Liver (tissue), 3 donors: ENCODE data around the gene SMIM44.

Source experiments
- HNF4A ChIP-seq, 2 donors: conservative IDR thresholded peaks; 2 replicates each; pipeline ENCODE4 v1.6.1; 2016; ENCODE audit warnings: antibody characterized with exemption in 2 of 2, mild to moderate bottlenecking in 2 of 2
- HNF4G ChIP-seq: IDR thresholded peaks from 2 replicates; pipeline ENCODE4 v1.6.1; 2016; ENCODE audit warnings: antibody characterized with exemption
- RXRA ChIP-seq, 2 donors: IDR thresholded peaks; 2 replicates each; pipeline ENCODE4 v1.6.1; 2017 to 2018; ENCODE audit warnings: antibody characterized with exemption in 2 of 2, mild to moderate bottlenecking in 1 of 2
- SP1 ChIP-seq: IDR thresholded peaks from 2 replicates; pipeline ENCODE4 v1.6.1; 2018; ENCODE audit warnings: antibody characterized with exemption, mild to moderate bottlenecking
- TF ChIP-seq, protein P1 (sequence below): IDR thresholded peaks from 2 replicates; pipeline ENCODE4 v1.6.1; 2016; ENCODE audit warnings: antibody characterized with exemption, mild to moderate bottlenecking
- TF ChIP-seq, protein P2 (sequence below): fragments of 150-350 bp; IDR thresholded peaks from 2 replicates; pipeline ENCODE4 v1.5.1; 2017; ENCODE audit warnings: improper control_type of control experiment, low read depth, low read length; ENCODE audit not compliant: missing input control
- donor health status: healthy.
- donor health status: healthy.

DNA sequence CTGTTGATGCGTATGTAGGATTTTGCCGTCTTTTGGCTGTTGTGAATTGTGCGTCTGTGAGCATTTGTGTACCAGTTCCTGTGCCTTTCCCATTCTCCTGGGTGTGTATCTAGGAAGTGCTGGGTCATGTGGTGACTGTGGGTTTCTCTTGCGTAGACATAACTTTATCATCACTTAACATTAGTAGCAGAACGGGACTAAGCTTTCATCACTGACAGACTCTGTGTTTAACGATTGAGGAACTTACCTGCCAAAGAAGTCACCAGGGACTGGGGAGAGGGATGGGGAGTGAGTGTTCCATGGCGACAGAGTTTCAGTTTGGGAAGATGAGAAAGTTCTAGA is 37.8 kb upstream of the SMIM44 start:
- no peak for TF ChIP-seq SP1
- no peak for TF ChIP-seq HNF4G
- no peak for TF ChIP-seq HNF4A (conservative IDR thresholded peaks at IDR 0.05)
- no peak for TF ChIP-seq RXRA (IDR thresholded peaks at IDR 0.05)
- TF ChIP-seq, protein P1, sequence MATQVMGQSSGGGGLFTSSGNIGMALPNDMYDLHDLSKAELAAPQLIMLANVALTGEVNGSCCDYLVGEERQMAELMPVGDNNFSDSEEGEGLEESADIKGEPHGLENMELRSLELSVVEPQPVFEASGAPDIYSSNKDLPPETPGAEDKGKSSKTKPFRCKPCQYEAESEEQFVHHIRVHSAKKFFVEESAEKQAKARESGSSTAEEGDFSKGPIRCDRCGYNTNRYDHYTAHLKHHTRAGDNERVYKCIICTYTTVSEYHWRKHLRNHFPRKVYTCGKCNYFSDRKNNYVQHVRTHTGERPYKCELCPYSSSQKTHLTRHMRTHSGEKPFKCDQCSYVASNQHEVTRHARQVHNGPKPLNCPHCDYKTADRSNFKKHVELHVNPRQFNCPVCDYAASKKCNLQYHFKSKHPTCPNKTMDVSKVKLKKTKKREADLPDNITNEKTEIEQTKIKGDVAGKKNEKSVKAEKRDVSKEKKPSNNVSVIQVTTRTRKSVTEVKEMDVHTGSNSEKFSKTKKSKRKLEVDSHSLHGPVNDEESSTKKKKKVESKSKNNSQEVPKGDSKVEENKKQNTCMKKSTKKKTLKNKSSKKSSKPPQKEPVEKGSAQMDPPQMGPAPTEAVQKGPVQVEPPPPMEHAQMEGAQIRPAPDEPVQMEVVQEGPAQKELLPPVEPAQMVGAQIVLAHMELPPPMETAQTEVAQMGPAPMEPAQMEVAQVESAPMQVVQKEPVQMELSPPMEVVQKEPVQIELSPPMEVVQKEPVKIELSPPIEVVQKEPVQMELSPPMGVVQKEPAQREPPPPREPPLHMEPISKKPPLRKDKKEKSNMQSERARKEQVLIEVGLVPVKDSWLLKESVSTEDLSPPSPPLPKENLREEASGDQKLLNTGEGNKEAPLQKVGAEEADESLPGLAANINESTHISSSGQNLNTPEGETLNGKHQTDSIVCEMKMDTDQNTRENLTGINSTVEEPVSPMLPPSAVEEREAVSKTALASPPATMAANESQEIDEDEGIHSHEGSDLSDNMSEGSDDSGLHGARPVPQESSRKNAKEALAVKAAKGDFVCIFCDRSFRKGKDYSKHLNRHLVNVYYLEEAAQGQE, result no peak
- TF ChIP-seq, protein P2, sequence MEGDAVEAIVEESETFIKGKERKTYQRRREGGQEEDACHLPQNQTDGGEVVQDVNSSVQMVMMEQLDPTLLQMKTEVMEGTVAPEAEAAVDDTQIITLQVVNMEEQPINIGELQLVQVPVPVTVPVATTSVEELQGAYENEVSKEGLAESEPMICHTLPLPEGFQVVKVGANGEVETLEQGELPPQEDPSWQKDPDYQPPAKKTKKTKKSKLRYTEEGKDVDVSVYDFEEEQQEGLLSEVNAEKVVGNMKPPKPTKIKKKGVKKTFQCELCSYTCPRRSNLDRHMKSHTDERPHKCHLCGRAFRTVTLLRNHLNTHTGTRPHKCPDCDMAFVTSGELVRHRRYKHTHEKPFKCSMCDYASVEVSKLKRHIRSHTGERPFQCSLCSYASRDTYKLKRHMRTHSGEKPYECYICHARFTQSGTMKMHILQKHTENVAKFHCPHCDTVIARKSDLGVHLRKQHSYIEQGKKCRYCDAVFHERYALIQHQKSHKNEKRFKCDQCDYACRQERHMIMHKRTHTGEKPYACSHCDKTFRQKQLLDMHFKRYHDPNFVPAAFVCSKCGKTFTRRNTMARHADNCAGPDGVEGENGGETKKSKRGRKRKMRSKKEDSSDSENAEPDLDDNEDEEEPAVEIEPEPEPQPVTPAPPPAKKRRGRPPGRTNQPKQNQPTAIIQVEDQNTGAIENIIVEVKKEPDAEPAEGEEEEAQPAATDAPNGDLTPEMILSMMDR, result no peak
